GM18951 (cell line): ENCODE results near the gene COMP.

Experiments used
- POLR2A ChIP-seq: IDR thresholded peaks from 4 replicates; pipeline ENCODE4 v1.6.1; 2011; ENCODE audit warnings: mild to moderate bottlenecking; ENCODE audit not compliant: insufficient read length, insufficient read depth; ENCODE audit errors: extremely low read depth
- in situ Hi-C: fragments of 300-500 bp; cut with MboI; formaldehyde crosslinking; loops from one replicate; pipeline ENCODE4 v1.12.0; 2022; ENCODE audit warnings: low sequenced_read_pairs, mixed read lengths, inconsistent platforms; ENCODE audit not compliant: unreplicated experiment

Gene COMP

DNA sequence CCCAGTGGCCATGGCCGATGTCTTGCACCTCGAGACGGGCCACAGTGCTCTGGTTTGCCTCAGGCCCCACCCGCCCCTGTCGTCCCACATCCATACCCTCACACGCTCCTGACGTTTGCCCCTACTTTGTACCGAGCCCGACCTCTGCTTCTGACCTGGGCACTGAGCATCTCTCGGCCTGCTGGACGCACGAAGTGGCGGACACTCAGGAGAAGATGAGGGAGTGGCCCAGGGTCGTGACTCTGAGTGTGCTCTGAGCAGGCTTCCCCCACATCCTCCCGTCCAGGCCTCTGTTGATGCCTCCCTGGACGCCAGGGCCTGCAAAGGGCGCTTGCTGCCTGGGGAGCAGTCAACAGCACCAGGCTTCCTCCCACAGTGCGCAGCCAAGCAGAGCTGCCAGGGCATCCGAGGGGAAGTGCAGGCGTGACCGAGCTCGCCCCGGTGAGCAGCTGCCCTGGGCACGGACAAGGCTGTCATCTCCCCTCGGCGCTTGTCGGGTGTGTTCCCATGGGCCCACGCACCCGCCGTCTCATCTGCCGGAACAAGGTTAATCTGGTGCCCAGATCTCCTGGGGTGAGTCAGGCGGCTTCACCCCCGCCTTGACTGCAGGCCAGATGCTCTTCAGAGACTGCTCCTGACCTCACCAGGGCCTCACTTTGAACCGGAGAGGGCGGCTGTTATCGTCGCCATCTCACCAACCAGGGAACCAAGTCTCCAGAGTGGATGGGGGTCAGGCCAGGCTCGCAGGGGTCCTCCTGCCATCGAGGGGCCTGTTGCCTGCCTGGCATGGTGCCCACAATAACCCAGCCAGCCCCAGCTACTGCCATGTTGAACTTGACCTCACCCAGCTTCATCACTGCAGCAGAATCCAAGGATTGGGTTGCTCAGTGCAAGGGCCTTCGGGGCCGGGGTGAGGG is 27.2 kb downstream of the COMP start:
- TF ChIP-seq POLR2A: no peak
- in situ Hi-C loops: no loop called here

DNA sequence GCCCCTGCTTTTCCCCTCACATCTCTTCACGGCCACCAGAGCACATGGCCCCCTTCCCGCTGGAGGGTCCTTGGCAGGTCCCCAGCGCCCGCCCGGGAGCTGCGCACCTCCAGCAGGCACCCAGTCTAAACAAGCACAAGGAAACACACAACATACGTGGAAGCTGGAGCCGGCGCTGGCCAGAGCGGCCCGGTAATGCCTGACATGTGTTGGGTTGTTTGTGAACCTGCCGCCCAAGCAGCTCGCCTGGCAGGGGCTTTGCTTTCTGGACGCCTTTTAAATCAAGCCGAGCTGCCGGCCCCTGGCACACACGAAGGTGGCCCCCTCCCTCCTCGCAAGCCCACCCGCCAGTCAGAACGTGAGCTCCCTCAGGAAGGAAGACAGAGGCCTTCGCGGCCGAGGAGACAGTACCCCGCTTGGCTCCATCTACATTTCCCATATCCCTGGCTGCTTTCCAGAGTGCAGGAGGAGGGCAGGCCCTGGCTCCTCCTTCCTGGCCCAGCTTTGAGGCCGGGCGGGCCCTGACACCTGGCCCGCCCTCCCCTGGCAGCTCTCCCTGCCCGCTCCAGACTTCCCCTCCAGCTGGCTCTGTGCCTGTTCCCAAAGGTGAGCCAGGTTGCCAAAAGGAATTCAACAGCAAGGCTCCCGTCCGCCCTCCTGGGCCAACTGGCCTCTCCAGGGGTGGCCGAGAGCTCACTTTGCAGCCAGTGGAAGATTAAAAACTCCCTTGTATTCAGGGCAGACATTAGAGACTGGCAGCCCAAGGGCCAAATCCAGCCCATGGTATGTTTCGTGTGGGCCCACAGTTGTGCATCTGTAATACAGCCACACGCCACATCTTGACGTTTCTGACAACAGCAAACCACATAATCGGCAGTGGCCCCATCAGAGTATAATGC is 28.7 kb downstream of the COMP start:
- TF ChIP-seq POLR2A: no peak
- in situ Hi-C loops: no loop called here

DNA sequence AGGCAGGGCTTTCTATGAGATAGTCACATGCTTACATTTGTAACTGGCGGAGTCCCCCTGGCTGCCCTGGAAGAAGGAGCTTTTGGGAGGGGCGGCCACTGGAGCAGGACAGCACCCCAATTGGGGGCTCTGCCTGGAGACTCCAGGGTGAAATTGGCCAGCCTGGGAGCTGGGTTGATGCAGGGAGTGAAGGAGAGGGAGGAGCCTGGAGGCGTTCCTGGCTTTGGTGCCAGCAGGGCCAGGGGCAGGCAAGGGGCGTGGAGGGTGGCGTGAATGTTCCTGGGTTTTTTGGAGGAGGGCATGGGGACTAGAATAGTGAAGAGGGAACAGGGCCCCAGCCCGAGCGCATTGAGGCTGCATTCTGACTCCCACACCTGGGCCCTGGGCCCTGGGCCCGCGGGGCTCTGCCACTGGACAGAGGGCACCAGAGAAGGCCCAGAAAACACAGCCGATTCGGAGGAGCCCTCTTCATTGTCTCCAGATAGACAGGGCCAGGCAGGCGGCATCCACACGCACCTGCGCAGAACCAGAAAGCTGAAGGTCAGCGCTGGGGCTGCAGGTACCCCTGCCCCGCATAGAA is 29.5 kb downstream of the COMP start:
- no peak for TF ChIP-seq POLR2A

DNA sequence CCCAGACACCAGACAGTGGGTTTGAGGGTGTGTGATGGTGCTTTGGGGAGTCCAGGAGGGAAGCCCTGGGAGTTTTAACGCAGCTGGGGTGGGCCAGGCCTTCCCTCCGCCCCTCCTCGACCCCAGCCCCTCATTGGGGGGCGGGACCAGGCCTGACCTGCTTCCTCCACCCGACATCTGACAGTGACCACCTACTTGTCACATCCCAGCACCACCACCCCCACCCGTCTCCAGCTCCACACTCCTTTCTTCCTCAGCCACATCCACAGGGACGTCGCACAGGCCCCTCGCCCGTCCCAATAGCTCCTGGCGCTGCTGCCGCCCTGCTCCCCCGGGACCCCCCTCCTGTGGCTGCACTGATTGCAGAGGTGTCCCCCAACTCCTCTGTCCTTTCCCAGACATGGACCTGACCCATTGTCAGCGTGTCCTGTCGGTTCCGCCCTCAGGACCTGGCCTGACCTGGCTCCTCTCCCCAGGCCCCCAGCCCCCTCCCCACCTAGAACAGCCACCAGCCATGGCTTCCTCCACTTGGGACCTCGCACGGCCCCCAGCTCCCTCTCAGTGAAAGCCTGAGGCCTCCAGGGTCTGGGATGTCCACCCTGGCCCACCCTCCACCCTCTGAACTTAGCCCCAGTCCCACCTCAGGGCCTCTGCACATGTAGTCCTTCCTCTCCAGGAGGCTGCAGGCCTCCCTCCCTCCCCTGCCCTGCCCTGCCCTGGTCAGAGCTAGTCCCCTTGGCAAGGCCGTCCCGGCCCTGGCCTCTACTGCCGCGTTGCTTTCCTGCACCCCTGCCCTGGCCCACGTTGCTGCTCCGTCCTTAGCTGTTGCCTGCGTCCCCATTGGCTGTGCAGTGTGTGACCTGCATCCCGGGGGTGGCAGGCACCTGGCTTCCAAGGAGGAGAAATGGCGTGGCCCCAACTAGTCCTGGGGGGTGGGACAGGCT is 30.4 kb downstream of the COMP start:
- no peak for TF ChIP-seq POLR2A
- in situ Hi-C loops: no loop called here

More for the DNA sequence above, 29.5 kb downstream of the COMP start:
- in situ Hi-C loops: no loop called here

DNA sequence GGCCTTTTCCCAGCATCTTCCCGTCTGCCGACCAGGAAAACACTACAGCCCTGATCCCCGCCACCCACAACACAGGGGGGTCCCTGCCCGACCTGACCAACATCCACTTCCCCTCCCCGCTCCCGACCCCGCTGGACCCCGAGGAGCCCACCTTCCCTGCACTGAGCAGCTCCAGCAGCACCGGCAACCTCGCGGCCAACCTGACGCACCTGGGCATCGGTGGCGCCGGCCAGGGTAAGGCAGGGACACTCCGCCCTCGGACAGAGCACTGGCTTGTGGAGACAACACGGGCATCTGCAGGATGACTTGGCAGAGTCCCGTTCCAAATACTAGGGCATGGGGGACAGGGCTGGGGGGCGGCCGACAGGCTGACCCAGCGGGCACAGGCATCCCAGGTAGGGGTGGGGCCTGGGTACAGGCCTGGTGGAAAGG is 31.1 kb downstream of the COMP start:
- in situ Hi-C loops: no loop called here
- TF ChIP-seq POLR2A: no peak

DNA sequence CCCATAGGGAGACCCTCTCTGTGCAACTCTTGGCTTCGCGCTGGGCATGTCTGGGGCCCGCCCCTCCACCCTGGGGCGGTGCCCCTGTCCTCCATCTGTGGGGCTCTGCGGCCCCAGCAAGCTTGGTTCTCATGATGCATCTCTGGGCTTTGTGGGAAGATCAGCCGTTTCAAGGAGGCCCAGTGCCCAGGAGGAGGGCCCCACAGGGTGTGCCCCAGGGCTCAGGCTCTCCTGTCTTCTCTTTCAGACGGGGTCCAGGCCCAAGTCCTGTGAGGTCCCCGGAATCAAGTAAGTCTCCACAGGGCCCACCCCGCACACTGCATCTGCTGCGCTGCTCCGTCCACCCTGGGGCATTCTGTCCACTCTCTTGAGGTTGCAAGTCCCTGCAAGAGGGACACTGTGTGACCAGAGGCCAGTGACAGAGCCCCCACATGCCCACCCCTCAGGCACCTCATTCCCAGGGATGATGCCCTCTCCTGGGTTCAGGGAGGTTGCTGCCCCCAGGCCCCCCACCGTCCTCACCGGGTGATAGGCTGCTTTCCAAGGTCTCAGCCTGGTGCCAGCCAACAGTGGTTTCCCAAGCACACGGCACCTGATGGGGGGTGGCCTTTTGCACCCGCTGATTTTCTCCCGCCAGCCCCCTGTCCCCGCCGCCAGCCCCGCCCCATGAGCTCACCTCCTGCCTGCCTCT is 31.7 kb downstream of the COMP start:
- no peak for TF ChIP-seq POLR2A

DNA sequence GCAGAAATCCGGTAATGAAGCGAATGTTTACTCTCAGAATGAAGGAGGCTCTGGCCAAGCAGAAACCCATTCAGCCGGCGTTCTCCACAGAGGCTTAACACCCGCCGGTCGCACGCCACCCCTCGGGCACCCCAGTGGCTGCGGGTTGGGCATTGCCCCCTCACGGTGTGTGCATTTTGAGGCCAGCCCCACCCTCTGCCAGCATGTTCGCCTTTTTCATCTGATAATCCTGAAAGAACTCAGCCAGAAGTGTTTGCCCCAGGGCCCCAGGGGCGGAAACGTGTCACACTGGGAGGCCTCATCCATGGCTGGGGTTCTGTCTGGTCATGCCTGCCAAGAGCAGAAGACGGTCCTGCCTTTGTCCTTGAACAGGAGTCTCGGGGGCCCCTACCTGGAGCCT is 34.2 kb downstream of the COMP start:
- in situ Hi-C loops: no loop called here
- TF ChIP-seq POLR2A: no peak

More for the DNA sequence above, 31.7 kb downstream of the COMP start:
- in situ Hi-C loops: no loop called here

DNA sequence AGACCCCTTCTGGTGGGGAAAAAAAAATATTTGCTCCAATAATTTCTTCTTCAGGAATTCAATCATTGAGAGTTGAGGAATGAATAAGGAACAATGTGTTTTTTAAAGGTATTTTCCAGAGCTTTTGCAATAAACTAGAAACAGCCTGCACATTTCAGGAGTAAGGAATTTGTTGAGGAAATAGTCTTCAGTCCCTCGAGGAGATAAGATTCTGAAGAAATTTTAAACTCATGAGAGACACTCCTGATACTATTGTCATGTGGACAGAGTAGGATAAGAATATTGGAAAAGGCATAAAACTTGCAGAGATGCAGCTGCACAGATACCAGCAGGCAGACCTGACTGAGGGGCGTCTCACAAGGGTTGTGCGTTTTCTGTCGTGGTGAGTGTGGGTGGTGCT is 36.6 kb downstream of the COMP start:
- no peak for TF ChIP-seq POLR2A
- in situ Hi-C loops: no loop called here

DNA sequence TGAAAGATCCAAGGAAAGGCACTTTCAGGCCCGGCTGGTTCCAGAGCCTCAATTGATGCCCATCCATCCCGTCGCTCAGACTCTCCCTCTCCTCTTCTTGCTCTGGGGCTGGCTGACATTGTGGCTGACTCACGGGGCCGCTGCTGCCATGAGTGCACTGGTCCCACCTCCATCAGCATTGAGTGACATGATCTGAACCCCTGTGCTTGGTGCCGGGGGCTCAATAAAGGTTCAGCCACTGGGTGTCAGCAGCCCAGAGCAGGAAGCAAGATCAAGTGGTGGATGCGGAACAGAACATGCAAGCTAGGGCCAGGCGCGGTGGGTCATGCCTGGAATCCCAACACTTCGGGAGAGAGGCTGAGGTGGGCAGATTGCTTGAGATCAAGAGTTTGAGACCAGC is 39.5 kb downstream of the COMP start:
- TF ChIP-seq POLR2A: no peak
- in situ Hi-C loops: no loop called here

DNA sequence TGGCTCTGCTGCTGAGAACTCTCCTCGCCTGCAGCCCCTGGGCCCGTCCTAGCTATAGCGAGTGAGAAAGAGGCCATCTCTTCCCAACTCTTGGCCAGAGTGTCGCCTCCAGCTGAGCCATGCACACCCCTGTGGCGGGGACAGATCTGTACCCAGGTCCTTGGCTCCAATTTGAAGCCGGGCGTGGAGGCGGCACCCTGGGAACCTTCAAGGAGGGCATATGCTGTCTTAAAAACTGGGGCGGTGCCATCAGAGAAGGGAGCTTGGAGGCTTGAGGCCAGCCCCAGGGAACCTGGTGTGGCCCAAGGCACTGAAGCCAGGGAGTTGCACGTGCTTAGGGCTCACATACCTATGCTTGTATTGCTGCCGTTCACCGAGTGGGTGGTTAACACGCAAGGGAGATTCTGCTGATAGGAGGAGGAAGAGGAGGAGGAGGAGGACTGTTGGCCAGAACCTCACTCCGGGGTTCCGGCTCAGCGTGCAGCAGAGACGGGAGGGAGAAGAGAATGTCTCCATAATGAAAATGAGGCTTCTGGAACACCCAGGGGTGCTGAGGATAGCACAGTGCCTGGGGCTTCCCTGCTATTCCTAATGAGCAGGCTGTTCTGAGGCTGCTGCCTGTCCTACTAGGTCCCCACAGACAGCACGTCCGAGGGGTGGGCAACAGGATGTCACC is 40.7 kb downstream of the COMP start:
- TF ChIP-seq POLR2A: no peak
- in situ Hi-C loops: no loop called here
